H1 (cell line): ENCODE measurements around the gene B4GAT1. TPM values are rescaled to one million over a fixed set of nuclear protein-coding genes. Genes with fewer than 3 reads are reported as not detected.
A peak's percentile ranks its signal among the peaks of the same experiment; 100 is the strongest.

Experiments
- CTCF ChIA-PET: fragments of 300-600 bp; sonication (Branson Sonifier 250); formaldehyde crosslinking; loops from one replicate; lab custom pipeline; 2021; ENCODE audit not compliant: partially characterized antibody; lab: Charles Lee
- POLR2A ChIA-PET: fragments of 300-600 bp; sonication (Branson Sonifier 250); formaldehyde crosslinking; loops from one replicate; lab custom pipeline; 2021; ENCODE audit warnings: inconsistent platforms; ENCODE audit not compliant: partially characterized antibody; lab: Charles Lee
- DNase-seq, 2 experiments: peaks; one replicate each; pipeline versions ENCODE4 v3.0.0 to v3.0.0-alpha.2; 2010 to 2022; ENCODE audit warnings: low spot score in 2 of 2, low read depth in 1 of 2, mixed read lengths in 1 of 2
- FAIRE-seq: peaks from 2 replicates; lab custom pipeline; 2011; peaks lifted over from hg19 to GRCh38; lab: Jason Lieb, UNC
- H2AFZ ChIP-seq: 2 replicates; pipeline ENCODE4 v1.8.1; 2012; ENCODE audit warnings: low read length, inconsistent platforms
- H2AK5ac ChIP-seq: 2 replicates; pipeline ENCODE4 v1.6.1; 2013; ENCODE audit warnings: low read depth, low read length
- H2BK120ac ChIP-seq: replicated peaks from 2 replicates; pipeline ENCODE3; 2013; ENCODE audit warnings: low read depth, low read length, inconsistent platforms
- H2BK12ac ChIP-seq: 2 replicates; pipeline ENCODE4 v1.6.1; 2013; ENCODE audit warnings: low read depth, low read length
- H2BK15ac ChIP-seq: 2 replicates; pipeline ENCODE4 v1.6.1; 2013; ENCODE audit warnings: low read length
- H2BK20ac ChIP-seq: 2 replicates; pipeline ENCODE4 v1.6.1; 2013; ENCODE audit warnings: low read length
- H2BK5ac ChIP-seq: 2 replicates; pipeline ENCODE4 v1.6.1; 2013; ENCODE audit warnings: low read depth, low read length
- H3K14ac ChIP-seq: 2 replicates; pipeline ENCODE4 v1.6.1; 2013; ENCODE audit warnings: inconsistent platforms; ENCODE audit not compliant: insufficient read length
- H3K18ac ChIP-seq: 2 replicates; pipeline ENCODE4 v1.6.1; 2013; ENCODE audit warnings: low read length; ENCODE audit errors: extremely low read depth
- H3K23ac ChIP-seq: 2 replicates; pipeline ENCODE4 v1.6.1; 2013; ENCODE audit warnings: inconsistent platforms; ENCODE audit not compliant: insufficient read length
- H3K23me2 ChIP-seq: 2 replicates; pipeline ENCODE4 v1.6.1; 2013; ENCODE audit warnings: low read depth, low read length
- H3K27ac ChIP-seq: 2 replicates; pipeline ENCODE4 v1.6.1; 2011; ENCODE audit warnings: low read depth, low read length, inconsistent platforms
- H3K27me3 ChIP-seq, 4 experiments: replicated peaks in 1 of 4; 1 replicate in 1 of 4; 2 replicates in 3 of 4; pipeline versions ENCODE4 v1.6.1 to v1.8.1; 2011 to 2013; ENCODE audit warnings: low read length in 3 of 4, mild to moderate bottlenecking in 3 of 4, inconsistent platforms in 2 of 4, mixed read lengths in 2 of 4, moderate library complexity in 1 of 4; ENCODE audit not compliant: control insufficient read depth in 3 of 4, insufficient read depth in 3 of 4; ENCODE audit errors: extremely low read depth in 1 of 4
- H3K36me3 ChIP-seq, 4 experiments: 2 replicates each; pipeline versions ENCODE4 v1.6.1 to v1.8.1; 2011 to 2013; ENCODE audit warnings: mild to moderate bottlenecking in 4 of 4, low read length in 3 of 4, moderate library complexity in 2 of 4, control low read depth in 1 of 4, inconsistent platforms in 1 of 4; ENCODE audit not compliant: insufficient read depth in 4 of 4, control insufficient read depth in 2 of 4
- H3K4ac ChIP-seq: replicated peaks from 2 replicates; pipeline ENCODE3; 2013; ENCODE audit warnings: low read length, low read depth, mixed read lengths, inconsistent platforms; ENCODE audit not compliant: insufficient read length
- H3K4me1 ChIP-seq, 4 experiments: replicated peaks in 1 of 4; 1 replicate in 1 of 4; 2 replicates in 3 of 4; pipeline versions ENCODE4 v1.6.1 to v1.8.1; 2011 to 2013; ENCODE audit warnings: low read length in 3 of 4, inconsistent platforms in 2 of 4, mixed read lengths in 1 of 4; ENCODE audit not compliant: insufficient read depth in 4 of 4, control insufficient read depth in 3 of 4
- H3K4me2 ChIP-seq, 2 experiments: 2 replicates each; pipeline versions ENCODE4 v1.6.1 to v1.8.1; 2011 to 2013; ENCODE audit warnings: low read depth in 2 of 2, low read length in 2 of 2, control low read depth in 1 of 2, inconsistent platforms in 1 of 2, mild to moderate bottlenecking in 1 of 2; ENCODE audit not compliant: insufficient read depth in 1 of 2
- H3K4me3 ChIP-seq, 4 experiments: fragments of 200-600, 300-600 bp in 1 of 4; sonication (generic), shearing (Covaris generic), sonication (Bioruptor Twin) in 1 of 4; 2 replicates each; pipeline versions ENCODE4 v1.5.1 to v1.8.1; 2011 to 2016; ENCODE audit warnings: low read length in 4 of 4, low read depth in 3 of 4, control low read depth in 2 of 4, inconsistent platforms in 2 of 4, mild to moderate bottlenecking in 2 of 4, mixed read lengths in 1 of 4, moderate library complexity in 1 of 4; ENCODE audit not compliant: insufficient read depth in 2 of 4; ENCODE audit errors: extremely low read depth in 1 of 4
- H3K56ac ChIP-seq: replicated peaks from 2 replicates; pipeline ENCODE3; 2013; ENCODE audit warnings: low read depth, mild to moderate bottlenecking, mixed read lengths, low read length, inconsistent platforms; ENCODE audit not compliant: insufficient read length
- H3K79me1 ChIP-seq: 2 replicates; pipeline ENCODE4 v1.6.1; 2013; ENCODE audit warnings: low read depth, low read length, control low read depth
- H3K79me2 ChIP-seq, 2 experiments: 2 replicates each; pipeline versions ENCODE4 v1.6.1 to v1.8.1; 2012 to 2013; ENCODE audit warnings: low read length in 2 of 2, mild to moderate bottlenecking in 2 of 2, inconsistent platforms in 1 of 2; ENCODE audit not compliant: insufficient read depth in 2 of 2, control insufficient read depth in 1 of 2
- H3K9ac ChIP-seq, 4 experiments: replicated peaks in 1 of 4; 1 replicate in 1 of 4; 2 replicates in 3 of 4; pipeline versions ENCODE4 v1.6.1 to v1.8.1; 2011 to 2013; ENCODE audit warnings: low read depth in 3 of 4, low read length in 3 of 4, control low read depth in 2 of 4, mild to moderate bottlenecking in 2 of 4, moderate library complexity in 2 of 4, inconsistent platforms in 1 of 4; ENCODE audit errors: extremely low read depth in 1 of 4
- H3K9me3 ChIP-seq, 2 experiments: 2 replicates each; pipeline versions ENCODE4 v1.6.1 to v1.8.1; 2012 to 2013; ENCODE audit warnings: mild to moderate bottlenecking in 2 of 2, moderate library complexity in 2 of 2, control low read depth in 1 of 2, inconsistent platforms in 1 of 2, low read depth in 1 of 2, low read length in 1 of 2, mixed read lengths in 1 of 2; ENCODE audit not compliant: insufficient read depth in 2 of 2
- H4K20me1 ChIP-seq, 2 experiments: replicated peaks in 1 of 2; 2 replicates each; pipeline versions ENCODE3 to v1.8.1; 2011 to 2013; ENCODE audit warnings: inconsistent platforms in 2 of 2, low read length in 2 of 2, mild to moderate bottlenecking in 1 of 2; ENCODE audit not compliant: insufficient read depth in 2 of 2, control insufficient read depth in 1 of 2
- H4K5ac ChIP-seq: 2 replicates; pipeline ENCODE4 v1.6.1; 2013; ENCODE audit warnings: low read length, low read depth, mixed read lengths, inconsistent platforms; ENCODE audit not compliant: insufficient read length
- H4K8ac ChIP-seq: 2 replicates; pipeline ENCODE4 v1.8.0; 2013; ENCODE audit warnings: mild to moderate bottlenecking, moderate library complexity, low read length, inconsistent platforms; ENCODE audit not compliant: insufficient read depth; ENCODE audit errors: extremely low read depth
- H4K91ac ChIP-seq: replicated peaks from 2 replicates; pipeline ENCODE3; 2013; ENCODE audit warnings: low read length, mixed read lengths, inconsistent platforms; ENCODE audit not compliant: insufficient read length
- ASH2L ChIP-seq: fragments of 200-600, 300-600 bp; sonication (generic); IDR thresholded peaks from one replicate; pipeline ENCODE4 v1.7.1; 2017; ENCODE audit warnings: low read length
- CTBP2 ChIP-seq: IDR thresholded peaks from 2 replicates; pipeline ENCODE4 v1.7.0; 2011; ENCODE audit warnings: borderline replicate concordance, mild to moderate bottlenecking, moderate library complexity, mixed read lengths, low read length; ENCODE audit not compliant: insufficient read depth, insufficient read length
- JUND ChIP-seq: IDR thresholded peaks from 2 replicates; pipeline ENCODE4 v1.6.1; 2011; ENCODE audit warnings: mild to moderate bottlenecking, improper control_type of control experiment, low read length
- KDM5A ChIP-seq: fragments of 200-600 bp; IDR thresholded peaks from 2 replicates; pipeline ENCODE4 v1.7.1; 2012; ENCODE audit warnings: mild to moderate bottlenecking, low read length, inconsistent platforms, mixed read lengths
- RAD21 ChIP-seq, 2 experiments: IDR thresholded peaks in 1 of 2; conservative IDR thresholded peaks in 1 of 2; 2 replicates each; pipeline ENCODE4 v1.6.1; 2011; ENCODE audit warnings: low read depth in 2 of 2, low read length in 2 of 2, improper control_type of control experiment in 1 of 2, inconsistent platforms in 1 of 2, mild to moderate bottlenecking in 1 of 2, moderate library complexity in 1 of 2
- YY1 ChIP-seq: IDR thresholded peaks from 2 replicates; pipeline ENCODE4 v1.6.1; 2011; ENCODE audit warnings: low read depth, mild to moderate bottlenecking, low read length
- WGBS, 2 experiments: shearing (Covaris generic) in 1 of 2; methylation state at CpG; one replicate each; pipeline versions ENCODE4 v1.1.6 to v1.1.7; 2013 to 2015; ENCODE audit warnings: low lambda C conversion rate in 2 of 2, mixed read lengths in 2 of 2, inconsistent platforms in 1 of 2, low coverage in 1 of 2, missing lambda C conversion rate in 1 of 2; ENCODE audit not compliant: insufficient replicate concordance in 2 of 2, insufficient coverage in 1 of 2, insufficient read length in 1 of 2; ENCODE audit errors: extremely low coverage in 1 of 2, missing lambda C conversion rate in 1 of 2; 5-methylcytosine and 5-hydroxymethylcytosine counted together
- polyA plus RNA-seq, 7 experiments: library from polyadenylated mRNA; depleted of rRNA in 3 of 7; stranded (reverse) in 5 of 7; unstranded in 2 of 7; fragments of >200 nt in 5 of 7; fragments of 200-250 nt in 2 of 7; gene quantifications; 1 replicate in 5 of 7; 2 replicates in 1 of 7; 4 replicates in 1 of 7; pipeline versions ENCODE4 v1.2.1 to v1.2.3, GENCODE V29; 2011 to 2013; ENCODE audit warnings: missing spikeins in 2 of 7, mixed read lengths in 2 of 7
- total RNA-seq: library from RNA; stranded (reverse); fragmentation: NEBNext Ultra II Directional; extraction: Animal tissue kit (Norgen Biotek cat#: 25700); gene quantifications from 2 replicates; pipeline ENCODE4 v1.2.1, GENCODE V29; 2021
- TF ChIP-seq, protein P1 (sequence below), 3 experiments: IDR thresholded peaks; 1 replicate in 2 of 3; 2 replicates in 1 of 3; pipeline versions ENCODE4 v1.5.1 to v1.6.1; 2011; ENCODE audit warnings: low read length in 3 of 3, mild to moderate bottlenecking in 3 of 3, inconsistent platforms in 2 of 3, low read depth in 1 of 3, moderate library complexity in 1 of 3; ENCODE audit not compliant: insufficient read depth in 1 of 3; ENCODE audit errors: control extremely low read depth in 1 of 3

Gene B4GAT1
- total and polyA plus RNA-seq, 2 of the 8 experiments (the other 6 are each of a cell fraction or from before 2014, with no cell fraction given) = 22.2 to 27.8 TPM

DNA sequence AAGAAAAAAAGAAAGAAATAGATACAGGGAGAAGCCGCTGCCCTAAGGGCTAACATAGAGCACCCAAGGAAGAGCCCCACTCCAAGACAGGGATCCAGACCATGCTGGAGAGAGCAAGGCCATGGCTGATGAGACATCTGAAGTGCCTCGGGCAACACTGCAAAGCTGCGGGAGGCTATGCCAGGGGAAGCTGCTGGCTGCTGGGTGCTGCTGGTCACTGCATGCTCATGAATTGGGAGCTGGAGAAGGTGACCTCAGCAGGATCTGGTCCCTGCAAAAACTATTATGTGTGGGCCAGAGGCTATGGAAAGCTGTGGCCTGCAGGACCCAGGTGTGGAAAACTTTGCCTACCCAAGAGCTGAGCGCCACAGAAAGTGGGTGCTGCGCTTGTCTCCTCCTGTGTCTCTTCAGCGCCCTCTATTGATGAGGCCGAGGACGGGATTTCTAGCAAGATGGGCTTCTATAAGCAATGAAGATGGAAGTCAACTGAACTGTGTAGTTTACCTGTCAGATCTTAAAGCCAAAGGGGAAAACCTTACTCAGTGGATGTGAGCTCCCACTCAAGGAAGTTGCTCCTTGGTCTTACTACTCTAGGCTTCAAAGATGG lies 41.5 kb upstream of the B4GAT1 start:
- Histone ChIP-seq H3K23ac (no peak overlapping the region), H3K27ac (no peak overlapping the region), H3K79me1 (no peaks in the 10 kb centered on the region), H3K4me3 (no peak overlapping the region), H3K4me1 (no peaks in the 10 kb centered on the region), H2BK5ac (no peak overlapping the region), H3K4me2 (no peak overlapping the region), H3K9me3 (no peaks in the 10 kb centered on the region), H3K27me3 (no peaks in the 10 kb centered on the region), H4K91ac (no peak overlapping the region), H2BK12ac (no peak overlapping the region), H2BK15ac (no peak overlapping the region), H3K9ac (no peak overlapping the region), H3K23me2 (no peaks in the 10 kb centered on the region), H3K79me2 (no peaks in the 10 kb centered on the region), H3K14ac (no peak overlapping the region), H2BK20ac (no peak overlapping the region), H2BK120ac (no peak overlapping the region), H3K18ac (no peak overlapping the region), H4K8ac (no peak overlapping the region; the same call in 1 of the 2 replicates), H2AFZ (0 out of 2 replicates have a peak overlapping the region, but pooled peaks have one; percentile 10), H2AK5ac (no peak overlapping the region), H4K5ac (no peak overlapping the region), H3K4ac (no peak overlapping the region), H3K56ac (no peak overlapping the region), H4K20me1 (no peaks in the 10 kb centered on the region), H3K36me3 (no peaks in the 10 kb centered on the region)
- peak; percentile 50 to 68 for TF ChIP-seq RAD21 (IDR thresholded peaks at IDR 0.05 in 1 of 2, conservative IDR thresholded peaks at IDR 0.05 in 1 of 2; ENCODE audit: low read depth in 2 of 2, low read length in 2 of 2)
- 0 out of 2 replicates have a peak, but pooled peaks have one; percentile 38 for TF ChIP-seq YY1
- TF ChIP-seq, protein P1, sequence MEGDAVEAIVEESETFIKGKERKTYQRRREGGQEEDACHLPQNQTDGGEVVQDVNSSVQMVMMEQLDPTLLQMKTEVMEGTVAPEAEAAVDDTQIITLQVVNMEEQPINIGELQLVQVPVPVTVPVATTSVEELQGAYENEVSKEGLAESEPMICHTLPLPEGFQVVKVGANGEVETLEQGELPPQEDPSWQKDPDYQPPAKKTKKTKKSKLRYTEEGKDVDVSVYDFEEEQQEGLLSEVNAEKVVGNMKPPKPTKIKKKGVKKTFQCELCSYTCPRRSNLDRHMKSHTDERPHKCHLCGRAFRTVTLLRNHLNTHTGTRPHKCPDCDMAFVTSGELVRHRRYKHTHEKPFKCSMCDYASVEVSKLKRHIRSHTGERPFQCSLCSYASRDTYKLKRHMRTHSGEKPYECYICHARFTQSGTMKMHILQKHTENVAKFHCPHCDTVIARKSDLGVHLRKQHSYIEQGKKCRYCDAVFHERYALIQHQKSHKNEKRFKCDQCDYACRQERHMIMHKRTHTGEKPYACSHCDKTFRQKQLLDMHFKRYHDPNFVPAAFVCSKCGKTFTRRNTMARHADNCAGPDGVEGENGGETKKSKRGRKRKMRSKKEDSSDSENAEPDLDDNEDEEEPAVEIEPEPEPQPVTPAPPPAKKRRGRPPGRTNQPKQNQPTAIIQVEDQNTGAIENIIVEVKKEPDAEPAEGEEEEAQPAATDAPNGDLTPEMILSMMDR (IDR thresholded peaks at IDR 0.05; ENCODE audit: control extremely low read depth in 1 of 3, insufficient read depth in 1 of 3, low read depth in 1 of 3, low read length in 3 of 3) = peak; percentile 64 to 92 (median 85)
- TF ChIP-seq KDM5A = no peak
- TF ChIP-seq ASH2L = no peak
- peak; percentile 14; the same call in 1 of the 2 replicates for TF ChIP-seq JUND
- no peak for TF ChIP-seq CTBP2
- FAIRE-seq (no peak), DNase-seq (peak in 1 of 2 experiments; percentile 85)
- CTCF ChIA-PET = interaction anchor here (0.6 to 8.6 kb wide), 48 partner anchors 11 to 492 kb away, joined by 3 to 100 read pairs (median 4); partner anchors contain the start of genes B4GAT1, BRMS1, MRPL11 and NPAS4
- POLR2A ChIA-PET = interaction anchor here (0.7 to 2.3 kb wide), 9 partner anchors 17 to 289 kb away, joined by 3 to 9 read pairs (median 3); partner anchors contain the start of genes DPP3, RBM4 and RBM4B
- WGBS, 2 experiments = 32% methylated on average over 7 of the region's 8 CpGs; no CpG with 5 or more reads in 1 of the 2 experiments
